Hepatocyte (in vitro differentiated cells): Measurements from ENCODE around the gene KYAT1. TPM values are rescaled to one million over a fixed set of nuclear protein-coding genes. Genes with fewer than 3 reads are reported as not detected.
"Not testable (repeated sequence)": the region's sequence is repeated elsewhere in the genome, so short reads cannot be mapped to it uniquely, and the experiment has no call there.

ENCODE experiments used
- DNase-seq: peaks from one replicate; pipeline ENCODE4 v3.0.0-alpha.2; 2016; ENCODE audit warnings: low spot score
- H2AFZ ChIP-seq: fragments of 200-600 bp; sonication (generic); 2 replicates; pipeline ENCODE4 v1.6.0; 2016; ENCODE audit warnings: antibody characterized with exemption, mild to moderate bottlenecking
- H3K27ac ChIP-seq: fragments of 200-600 bp; sonication (generic); 2 replicates; pipeline ENCODE4 v1.5.1; 2016; ENCODE audit warnings: mild to moderate bottlenecking
- H3K27me3 ChIP-seq: fragments of 200-600 bp; sonication (generic); 2 replicates; pipeline ENCODE4 v1.6.1; 2016
- H3K36me3 ChIP-seq: fragments of 200-600 bp; sonication (generic); replicated peaks from 2 replicates; pipeline ENCODE4 v1.5.1; 2016; ENCODE audit warnings: low read depth; ENCODE audit not compliant: insufficient read depth
- H3K4me1 ChIP-seq: fragments of 200-600 bp; sonication (generic); 2 replicates; pipeline ENCODE4 v1.5.1; 2016; ENCODE audit warnings: mild to moderate bottlenecking, moderate library complexity; ENCODE audit not compliant: insufficient read depth
- H3K4me2 ChIP-seq: fragments of 200-600 bp; sonication (generic); 2 replicates; pipeline ENCODE4 v1.6.0; 2016
- H3K4me3 ChIP-seq: fragments of 200-600 bp; sonication (generic); 2 replicates; pipeline ENCODE4 v1.5.1; 2016; ENCODE audit warnings: mild to moderate bottlenecking
- H3K79me2 ChIP-seq: fragments of 200-600 bp; sonication (generic); 2 replicates; pipeline ENCODE4 v1.6.0; 2017; ENCODE audit warnings: mild to moderate bottlenecking
- H3K9me2 ChIP-seq: fragments of 200-600 bp; sonication (generic); replicated peaks from 2 replicates; pipeline ENCODE4 v1.6.0; 2017; ENCODE audit warnings: mild to moderate bottlenecking; ENCODE audit not compliant: insufficient read depth
- H3K9me3 ChIP-seq: fragments of 200-600 bp; sonication (generic); 2 replicates; pipeline ENCODE4 v1.5.1; 2016; ENCODE audit warnings: low read depth, mild to moderate bottlenecking
- H4K20me1 ChIP-seq: fragments of 200-600 bp; sonication (generic); 2 replicates; pipeline ENCODE4 v1.6.0; 2016; ENCODE audit warnings: mild to moderate bottlenecking; ENCODE audit not compliant: insufficient read depth, poor library complexity, severe bottlenecking
- CTCF ChIP-seq: fragments of 200-600 bp; sonication (generic); IDR thresholded peaks from 2 replicates; pipeline ENCODE4 v1.5.1; 2016; ENCODE audit warnings: antibody characterized with exemption, mild to moderate bottlenecking; ENCODE audit not compliant: poor library complexity
- EZH2 ChIP-seq: fragments of 200-600 bp; sonication (generic); IDR thresholded peaks from 2 replicates; pipeline ENCODE4 v1.6.1; 2016; ENCODE audit warnings: antibody characterized with exemption, mild to moderate bottlenecking, borderline replicate concordance
- EZH2phosphoT487 ChIP-seq: fragments of 200-600 bp; sonication (generic); IDR thresholded peaks from one replicate; pipeline ENCODE4 v1.6.1; 2018; ENCODE audit warnings: antibody characterized with exemption, mild to moderate bottlenecking, low read depth, moderate library complexity; ENCODE audit not compliant: unreplicated experiment, severe bottlenecking
- WGBS: methylation state at CpG from one replicate; pipeline ENCODE4 v1.1.6; 2016; ENCODE audit warnings: low lambda C conversion rate; ENCODE audit errors: missing lambda C conversion rate; 5-methylcytosine and 5-hydroxymethylcytosine counted together
- polyA plus RNA-seq: library from polyadenylated mRNA; unstranded; fragments of >200 nt; fragmentation: Nextera tagmentation; extraction: Ambion mirVana; gene quantifications from 2 replicates; pipeline ENCODE4 v1.2.1, GENCODE V29; 2016
- total RNA-seq: library from RNA; depleted of rRNA; stranded (reverse); fragments of >200 nt; gene quantifications from 2 replicates; pipeline ENCODE4 v1.2.3, GENCODE V29; 2014

KYAT1 gene
- total and polyA plus RNA-seq, 2 experiments from 2014 or later: 5.1 to 8.7 TPM

GRCh38 chr9:128862401-128862851, 19.3 kb downstream of the KYAT1 start:
- no peaks in the 10 kb centered on the region for H3K27me3 ChIP-seq
- no peak for DNase-seq
- no peaks in the 10 kb centered on the region for H3K9me3 ChIP-seq
- H2AFZ ChIP-seq: no peak overlapping the region
- H3K36me3 ChIP-seq: no peaks in the 10 kb centered on the region
- no peak overlapping the region for H3K27ac ChIP-seq
- H3K79me2 ChIP-seq: no peaks in the 10 kb centered on the region
- no peaks in the 10 kb centered on the region for H3K4me1 ChIP-seq
- TF ChIP-seq CTCF (no peak), EZH2phosphoT487 (no peak), EZH2 (no peak)
- no peak overlapping the region for H3K4me3 ChIP-seq
- H3K4me2 ChIP-seq: no peak overlapping the region
- 92% methylated on average over 6 of the region's 6 CpGs for WGBS
- no peaks in the 10 kb centered on the region for H4K20me1 ChIP-seq
- no peaks in the 10 kb centered on the region for H3K9me2 ChIP-seq

- no peak overlapping the region for H3K27ac ChIP-seq
- H2AFZ ChIP-seq: no peak overlapping the region
- no peak overlapping the region for H3K4me3 ChIP-seq
- H3K9me3 ChIP-seq: no peaks in the 10 kb centered on the region
- no peak overlapping the region for H3K4me2 ChIP-seq
- no peaks in the 10 kb centered on the region for H3K36me3 ChIP-seq
- H3K79me2 ChIP-seq: no peaks in the 10 kb centered on the region
- WGBS: 74% methylated on average over 6 of the region's 6 CpGs
- no peaks in the 10 kb centered on the region for H4K20me1 ChIP-seq
- H3K27me3 ChIP-seq: no peaks in the 10 kb centered on the region
- H3K4me1 ChIP-seq: peaks cover 3% of the 10 kb centered on the region
- DNase-seq: no peak
- no peaks in the 10 kb centered on the region for H3K9me2 ChIP-seq
- no peak for TF ChIP-seq EZH2phosphoT487
- TF ChIP-seq EZH2: no peak
- no peak for TF ChIP-seq CTCF
These were observed 20.2 kb downstream of the KYAT1 start for GRCh38 chr9:128861501-128861900.

GRCh38 chr9:128860937-128861336, 20.8 kb downstream of the KYAT1 start:
- Histone ChIP-seq H3K9me3 (no peaks in the 10 kb centered on the region), H2AFZ (no peak overlapping the region), H4K20me1 (no peaks in the 10 kb centered on the region), H3K4me2 (no peak overlapping the region), H3K27me3 (no peaks in the 10 kb centered on the region), H3K9me2 (no peaks in the 10 kb centered on the region), H3K4me3 (no peak overlapping the region), H3K79me2 (no peaks in the 10 kb centered on the region), H3K4me1 (peaks cover 4% of the 10 kb centered on the region), H3K27ac (peak overlapping the region; percentile 50), H3K36me3 (no peaks in the 10 kb centered on the region)
- TF ChIP-seq EZH2phosphoT487 (no peak), EZH2 (no peak), CTCF (no peak)
- 86% methylated on average over 5 of the region's 5 CpGs for WGBS
- DNase-seq: no peak

- not testable (repeated sequence) for H3K36me3 ChIP-seq, H3K27ac ChIP-seq, H3K4me1 ChIP-seq, H3K4me2 ChIP-seq, H2AFZ ChIP-seq, H3K9me2 ChIP-seq, DNase-seq, H3K79me2 ChIP-seq, H4K20me1 ChIP-seq, H3K4me3 ChIP-seq, H3K9me3 ChIP-seq, H3K27me3 ChIP-seq
- WGBS: 91% methylated on average over 7 of the region's 7 CpGs
These were observed 23.3 kb downstream of the KYAT1 start for GRCh38 chr9:128858476-128858875.

GRCh38 chr9:128854454-128854853, 27.3 kb downstream of the KYAT1 start:
- not testable (repeated sequence) for H3K79me2 ChIP-seq, H3K27ac ChIP-seq, H3K36me3 ChIP-seq, H3K27me3 ChIP-seq, DNase-seq, H3K4me3 ChIP-seq, H3K4me1 ChIP-seq, H3K9me3 ChIP-seq, H2AFZ ChIP-seq, H3K9me2 ChIP-seq, H4K20me1 ChIP-seq, H3K4me2 ChIP-seq
- 89% methylated on average over 6 of the region's 6 CpGs for WGBS

GRCh38 chr9:128852646-128853045, 29.1 kb downstream of the KYAT1 start:
- H3K9me3 ChIP-seq, H3K27ac ChIP-seq, H3K36me3 ChIP-seq, H2AFZ ChIP-seq, H3K9me2 ChIP-seq, H3K79me2 ChIP-seq, H3K4me3 ChIP-seq, H4K20me1 ChIP-seq, H3K4me1 ChIP-seq, DNase-seq, H3K27me3 ChIP-seq, H3K4me2 ChIP-seq: not testable (repeated sequence)
- WGBS: 84% methylated on average over 2 of the region's 2 CpGs
